H7 (cell line): ENCODE measurements around the gene TMCO2. TPM values are rescaled to one million over a fixed set of nuclear protein-coding genes. Genes with fewer than 3 reads are reported as not detected.

Experiments used
- DNase-seq: peaks from one replicate; pipeline ENCODE4 v3.0.0; 2012
- H3K27me3 ChIP-seq: 2 replicates; pipeline ENCODE4 v1.6.0; 2011; ENCODE audit warnings: mild to moderate bottlenecking, low read length; ENCODE audit not compliant: control insufficient read depth, insufficient read depth
- H3K36me3 ChIP-seq: replicated peaks from 2 replicates; pipeline ENCODE4 v1.5.1; 2011; ENCODE audit warnings: low read length; ENCODE audit not compliant: control insufficient read depth, insufficient read depth
- H3K4me3 ChIP-seq: 2 replicates; pipeline ENCODE4 v1.5.1; 2011; ENCODE audit warnings: low read depth, mild to moderate bottlenecking, control low read depth, low read length, moderate library complexity; ENCODE audit not compliant: insufficient read depth
- total RNA-seq: library from RNA; depleted of rRNA; stranded (reverse); fragments of >200 nt; shearing (Covaris generic); gene quantifications from 2 replicates; pipeline ENCODE4 v1.2.3, GENCODE V29; 2014

Gene TMCO2
- total RNA-seq, 1 experiment from 2014 or later: 0.28 TPM

DNA sequence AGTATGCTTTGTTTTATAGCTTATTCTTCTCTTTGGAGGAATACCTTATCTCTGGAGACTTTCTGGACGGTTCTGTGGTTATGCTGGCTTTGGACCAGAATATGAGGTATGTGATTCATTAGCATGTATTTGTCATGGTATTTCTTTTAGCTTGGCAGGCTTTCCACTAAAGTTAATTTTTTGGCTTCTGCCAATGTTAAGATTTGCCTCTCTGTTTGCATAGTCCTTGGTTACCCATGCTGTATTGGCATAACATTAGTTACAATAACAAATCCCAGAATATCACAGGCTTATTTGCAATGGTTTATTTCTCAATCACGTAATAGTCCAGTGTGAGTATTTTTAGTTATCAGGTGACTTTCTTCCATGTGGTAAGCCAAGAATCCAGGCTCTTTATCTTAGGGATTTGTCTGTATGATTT is 20.0 kb downstream of the TMCO2 start:
- Histone ChIP-seq H3K27me3 (no peaks in the 10 kb centered on the region), H3K4me3 (no peak overlapping the region), H3K36me3 (peaks cover 14% of the 10 kb centered on the region)
- DNase-seq: no peak

- no peaks in the 10 kb centered on the region for H3K27me3 ChIP-seq
- no peak overlapping the region for H3K4me3 ChIP-seq
- peaks cover 11% of the 10 kb centered on the region for H3K36me3 ChIP-seq
- no peak for DNase-seq
Observed at GRCh38 chr1:40268211-40268610, 20.5 kb downstream of the TMCO2 start.

GRCh38 chr1:40270152-40270834 is 22.6 kb downstream of the TMCO2 start:
- no peak for DNase-seq
- peaks cover 15% of the 10 kb centered on the region for H3K36me3 ChIP-seq
- H3K4me3 ChIP-seq: no peak overlapping the region
- no peaks in the 10 kb centered on the region for H3K27me3 ChIP-seq

DNA sequence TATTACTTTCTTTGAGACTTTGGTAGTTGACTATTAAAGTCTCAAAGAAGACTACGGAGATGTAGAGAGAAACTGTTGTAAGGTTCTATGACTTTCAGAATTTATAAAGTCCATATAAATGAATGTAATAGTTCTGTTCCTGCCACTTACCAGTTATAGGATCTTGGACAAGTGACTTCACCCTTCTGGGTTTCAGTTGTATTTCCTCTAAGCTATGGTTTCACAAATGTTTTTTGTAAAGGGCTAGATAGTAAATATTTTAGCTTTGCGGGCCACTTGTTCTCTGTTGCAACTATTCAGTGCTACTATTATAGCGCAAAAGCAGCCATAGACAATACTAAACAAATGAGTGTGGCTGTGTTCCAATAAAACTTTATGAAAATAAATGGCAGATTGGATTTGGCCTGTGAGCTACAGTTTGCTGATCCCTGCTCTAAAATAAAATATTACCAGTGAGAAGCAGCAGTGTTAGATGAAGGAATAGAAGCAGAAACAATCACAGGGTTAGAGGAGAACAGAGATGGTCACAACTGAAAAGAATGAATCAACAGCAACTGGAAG is 25.0 kb downstream of the TMCO2 start:
- H3K4me3 ChIP-seq: no peak overlapping the region
- no peaks in the 10 kb centered on the region for H3K27me3 ChIP-seq
- peaks cover 14% of the 10 kb centered on the region for H3K36me3 ChIP-seq
- no peak for DNase-seq

GRCh38 chr1:40273547-40274166 is 25.9 kb downstream of the TMCO2 start:
- Histone ChIP-seq H3K4me3 (no peak overlapping the region), H3K36me3 (peaks cover 12% of the 10 kb centered on the region), H3K27me3 (no peaks in the 10 kb centered on the region)
- no peak for DNase-seq

- Histone ChIP-seq H3K4me3 (no peak overlapping the region), H3K27me3 (no peaks in the 10 kb centered on the region), H3K36me3 (peaks cover 11% of the 10 kb centered on the region)
- DNase-seq: no peak
Observed at GRCh38 chr1:40274331-40274730, 26.6 kb downstream of the TMCO2 start.

DNA sequence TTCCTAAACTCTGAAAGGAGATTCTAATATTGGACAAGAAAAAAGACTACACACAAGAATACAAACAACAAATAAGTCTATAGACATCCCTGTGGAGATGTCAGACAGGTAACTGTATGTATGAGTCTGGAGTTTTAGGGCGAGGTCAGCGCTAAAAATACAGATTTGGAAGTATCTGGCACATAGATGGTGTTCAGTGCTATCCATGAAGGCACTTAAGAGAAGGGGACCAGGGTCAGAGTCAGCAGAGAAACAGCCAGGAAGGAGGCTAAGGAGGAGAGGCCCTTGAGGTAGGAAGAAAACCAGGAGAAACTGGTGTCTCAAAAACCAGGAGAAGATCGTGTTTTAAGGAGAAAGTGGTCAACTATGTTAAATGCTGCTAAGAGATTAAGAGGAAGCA is 28.4 kb downstream of the TMCO2 start:
- Histone ChIP-seq H3K27me3 (no peaks in the 10 kb centered on the region), H3K36me3 (peaks cover 6% of the 10 kb centered on the region), H3K4me3 (no peak overlapping the region)
- no peak for DNase-seq

GRCh38 chr1:40281853-40282252 is 34.1 kb downstream of the TMCO2 start:
- no peak overlapping the region for H3K4me3 ChIP-seq
- H3K36me3 ChIP-seq: peaks cover 2% of the 10 kb centered on the region
- no peak for DNase-seq
- no peaks in the 10 kb centered on the region for H3K27me3 ChIP-seq

- no peak for DNase-seq
- H3K27me3 ChIP-seq: no peaks in the 10 kb centered on the region
- no peak overlapping the region for H3K4me3 ChIP-seq
- H3K36me3 ChIP-seq: peaks cover 7% of the 10 kb centered on the region
Observed at GRCh38 chr1:40291293-40291692, 43.6 kb downstream of the TMCO2 start.

DNA sequence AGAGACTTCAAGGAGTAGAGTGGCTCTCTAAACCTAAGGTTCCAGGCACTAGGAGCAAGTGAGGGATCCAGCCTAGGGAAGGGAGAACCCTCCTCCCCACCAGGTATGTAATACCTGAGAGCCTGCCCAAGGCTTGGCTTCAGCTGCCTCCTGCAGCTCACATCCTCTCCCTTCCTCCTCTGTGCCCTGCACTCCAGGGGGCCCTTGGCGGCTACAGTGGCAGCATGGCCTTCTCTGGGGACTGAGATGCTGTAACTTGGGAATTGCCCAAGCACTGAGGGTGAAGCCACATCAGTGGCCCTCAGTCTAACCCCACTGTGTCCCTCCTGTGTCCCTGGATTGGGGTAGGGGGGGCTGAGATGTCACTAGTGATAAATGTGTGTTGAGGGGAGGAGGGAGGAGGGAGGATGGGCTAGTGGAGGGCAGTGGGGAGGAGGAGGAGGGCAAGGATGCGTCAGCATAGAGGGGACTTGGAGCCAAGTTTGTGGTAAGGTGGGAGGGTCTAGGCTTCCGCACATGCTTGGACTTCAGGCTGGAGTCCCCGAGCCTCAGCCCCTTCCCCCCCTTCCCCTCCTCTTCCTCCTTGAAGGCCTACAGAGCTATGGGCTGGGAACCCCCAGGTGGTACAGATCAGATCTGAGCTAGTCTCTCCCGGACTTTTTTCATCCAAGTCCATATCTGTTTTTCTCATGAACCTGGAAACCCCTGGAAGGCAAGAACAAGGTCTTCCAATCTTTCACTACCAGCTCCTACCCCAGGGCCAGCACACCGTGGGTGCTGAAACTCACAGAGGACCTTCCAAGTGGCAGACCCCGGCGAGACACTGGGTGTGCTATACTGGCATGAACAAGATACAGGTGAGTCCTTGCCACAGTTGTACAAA is 51.9 kb downstream of the TMCO2 start:
- Histone ChIP-seq H3K27me3 (no peaks in the 10 kb centered on the region), H3K4me3 (no peak overlapping the region), H3K36me3 (no peaks in the 10 kb centered on the region)
- DNase-seq: peak; percentile 30

- Histone ChIP-seq H3K36me3 (no peaks in the 10 kb centered on the region), H3K27me3 (no peaks in the 10 kb centered on the region), H3K4me3 (no peak overlapping the region)
- DNase-seq: no peak
Observed at GRCh38 chr1:40300249-40300567, 52.5 kb downstream of the TMCO2 start.

DNA sequence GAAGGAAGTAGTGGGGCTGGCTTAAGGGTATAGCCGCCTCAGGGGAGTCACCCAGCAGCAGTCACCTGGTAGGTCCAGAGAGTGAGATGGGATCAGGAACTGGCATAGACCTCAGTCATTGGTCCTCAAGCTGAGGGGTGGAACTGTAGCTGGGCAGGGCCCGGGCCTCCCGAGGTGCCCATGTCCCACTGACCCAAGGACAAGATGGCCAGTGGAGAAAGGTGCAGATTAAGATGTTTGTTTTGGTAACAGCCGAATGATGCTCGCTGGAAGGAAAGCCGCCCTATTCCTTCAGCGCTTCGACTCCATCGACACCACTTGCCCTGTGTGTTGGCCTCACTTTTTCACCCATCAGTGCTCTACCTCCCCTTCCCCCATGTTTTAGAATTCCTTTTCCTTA is 52.9 kb downstream of the TMCO2 start:
- H3K27me3 ChIP-seq: no peaks in the 10 kb centered on the region
- DNase-seq: no peak
- H3K36me3 ChIP-seq: no peaks in the 10 kb centered on the region
- no peak overlapping the region for H3K4me3 ChIP-seq

- H3K36me3 ChIP-seq: no peaks in the 10 kb centered on the region
- no peaks in the 10 kb centered on the region for H3K27me3 ChIP-seq
- no peak overlapping the region for H3K4me3 ChIP-seq
- DNase-seq: peak; percentile 35
Observed at GRCh38 chr1:40301066-40301465, 53.3 kb downstream of the TMCO2 start.
